Muscle of leg (tissue), 11 donors: ENCODE results near the gene NBPF3. TPM values are rescaled to one million over a fixed set of nuclear protein-coding genes. Genes with fewer than 3 reads are reported as not detected.
A peak's percentile ranks its signal among the peaks of the same experiment; 100 is the strongest.
"Not testable (repeated sequence)": the region's sequence is repeated elsewhere in the genome, so short reads cannot be mapped to it uniquely, and the experiment has no call there.

Experiments used
- DNase-seq: peaks from one replicate; pipeline ENCODE4 v3.0.0; 2013
- H3K27ac ChIP-seq: one replicate; pipeline ENCODE4 v1.5.1; 2013; ENCODE audit warnings: mild to moderate bottlenecking, low read length, control low read depth
- H3K27me3 ChIP-seq: one replicate; pipeline ENCODE4 v1.6.1; 2013; ENCODE audit warnings: low read length; ENCODE audit not compliant: control insufficient read depth, insufficient read depth
- H3K36me3 ChIP-seq: one replicate; pipeline ENCODE4 v1.6.1; 2013; ENCODE audit warnings: low read length; ENCODE audit not compliant: control insufficient read depth, insufficient read depth
- H3K4me1 ChIP-seq: one replicate; pipeline ENCODE4 v1.6.1; 2013; ENCODE audit warnings: low read length; ENCODE audit not compliant: control insufficient read depth, insufficient read depth
- H3K4me3 ChIP-seq: one replicate; pipeline ENCODE4 v1.5.1; 2013; ENCODE audit warnings: low read length, control low read depth
- H3K9me3 ChIP-seq: replicated peaks from 2 replicates; pipeline ENCODE4 v1.6.1; 2013; ENCODE audit warnings: low read depth, low read length; ENCODE audit not compliant: control insufficient read depth
- WGBS: methylation state at CpG from one replicate; pipeline ENCODE4 v1.1.5; 2013; ENCODE audit warnings: missing lambda C conversion rate; ENCODE audit not compliant: insufficient coverage; 5-methylcytosine and 5-hydroxymethylcytosine counted together
- polyA plus RNA-seq, 8 donors: library from polyadenylated mRNA; unstranded; fragments of 120-200 nt; gene quantifications; one replicate each; pipeline versions ENCODE4 v1.2.1 to v1.2.3, GENCODE V29; 2013; ENCODE audit warnings: inconsistent platforms in 1 of 8, low replicate concordance in 1 of 8; ENCODE audit not compliant: insufficient read length in 8 of 8, insufficient read depth in 1 of 8
- total RNA-seq: library from RNA; stranded (reverse); fragments of 120-200 nt; gene quantifications from one replicate; pipeline ENCODE4 v1.2.4, GENCODE V29; 2013

NBPF3 gene
- total and polyA plus RNA-seq, 9 donors = 4.4 to 11.4 (median 7.1) TPM

GRCh38 chr1:21438646-21439312 lies 1.2 kb upstream of the NBPF3 start:
- not testable (repeated sequence) for H3K9me3 ChIP-seq, DNase-seq, H3K36me3 ChIP-seq, H3K4me1 ChIP-seq, H3K27ac ChIP-seq, H3K4me3 ChIP-seq
- H3K27me3 ChIP-seq = peaks cover 37% of the 10 kb centered on the region
- WGBS = 94% methylated on average over 7 of the region's 12 CpGs

GRCh38 chr1:21439345-21439720 lies 604 bp upstream of the NBPF3 start:
- Histone ChIP-seq H3K27ac (no peak overlapping the region), H3K36me3 (no peaks in the 10 kb centered on the region)
- WGBS = no CpG with 5 or more reads among the region's 7 CpGs

DNA sequence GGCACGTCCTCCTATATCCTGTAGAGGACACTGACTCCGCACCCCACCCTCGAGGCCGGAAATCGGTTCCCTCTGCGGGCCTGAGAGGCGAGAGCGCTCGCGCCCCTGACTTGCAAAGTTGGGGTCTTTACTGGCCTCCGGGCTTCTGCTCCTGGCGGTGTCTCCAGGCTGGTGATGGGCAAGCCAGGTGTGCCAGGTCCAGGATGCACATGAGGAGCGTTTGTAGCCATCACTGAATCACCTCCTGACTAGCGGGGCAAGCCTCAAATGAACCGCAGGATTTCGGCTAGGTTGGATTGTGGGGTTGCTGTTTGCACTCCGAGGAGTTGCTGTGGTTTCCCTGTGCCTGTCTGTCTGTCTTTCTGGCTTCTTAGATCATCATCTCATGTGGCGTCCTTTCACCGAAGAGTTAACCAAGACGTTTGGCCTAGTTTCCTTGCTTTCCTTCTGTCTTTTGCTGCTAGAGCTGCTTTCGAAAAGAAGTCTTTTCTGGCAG lies 741 bp downstream of the NBPF3 start:
- Histone ChIP-seq H3K4me3 (peak overlapping the region; percentile 61), H3K27me3 (peaks cover 37% of the 10 kb centered on the region)
- H3K36me3 ChIP-seq, H3K9me3 ChIP-seq, H3K4me1 ChIP-seq, H3K27ac ChIP-seq: not testable (repeated sequence)
- WGBS = 8% methylated on average over 14 of the region's 21 CpGs
- peak; percentile 22 for DNase-seq

More at GRCh38 chr1:21439345-21439720, 604 bp upstream of the NBPF3 start:
- Histone ChIP-seq H3K4me1 (no peaks in the 10 kb centered on the region), H3K9me3 (no peaks in the 10 kb centered on the region), H3K27me3 (peaks cover 37% of the 10 kb centered on the region), H3K4me3 (peak overlapping the region; percentile 61)
- DNase-seq = no peak

- not testable (repeated sequence) for H3K4me3 ChIP-seq, H3K27ac ChIP-seq, H3K36me3 ChIP-seq, H3K4me1 ChIP-seq, H3K27me3 ChIP-seq, DNase-seq, H3K9me3 ChIP-seq
- no CpG with 5 or more reads among the region's 2 CpGs for WGBS
These were observed 6.7 kb downstream of the NBPF3 start for GRCh38 chr1:21446647-21447046.

DNA sequence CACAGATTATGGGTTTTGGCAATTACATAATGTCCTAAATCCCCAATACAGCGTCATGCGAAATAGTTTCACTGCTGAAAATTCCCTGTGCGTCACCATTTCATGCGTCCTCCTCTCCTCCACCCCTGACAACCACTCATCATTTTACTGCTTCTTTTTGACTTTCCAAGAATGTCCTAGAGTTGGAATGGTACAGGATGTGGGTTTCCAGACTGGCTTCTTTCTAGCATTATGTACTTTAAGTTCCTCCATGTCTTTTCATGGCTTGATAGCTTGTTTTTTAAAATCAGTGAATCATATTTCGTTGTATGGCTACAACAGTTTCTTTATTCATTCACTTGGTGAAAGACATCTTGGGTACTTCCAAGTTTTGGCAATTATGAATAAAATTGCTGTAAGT lies 7.4 kb downstream of the NBPF3 start:
- Histone ChIP-seq H3K36me3 (peaks cover 7% of the 10 kb centered on the region), H3K27ac (no peak overlapping the region), H3K9me3 (no peaks in the 10 kb centered on the region), H3K4me1 (no peaks in the 10 kb centered on the region), H3K27me3 (no peaks in the 10 kb centered on the region), H3K4me3 (no peak overlapping the region)
- no peak for DNase-seq
- WGBS = no CpG with 5 or more reads among the region's 5 CpGs

DNA sequence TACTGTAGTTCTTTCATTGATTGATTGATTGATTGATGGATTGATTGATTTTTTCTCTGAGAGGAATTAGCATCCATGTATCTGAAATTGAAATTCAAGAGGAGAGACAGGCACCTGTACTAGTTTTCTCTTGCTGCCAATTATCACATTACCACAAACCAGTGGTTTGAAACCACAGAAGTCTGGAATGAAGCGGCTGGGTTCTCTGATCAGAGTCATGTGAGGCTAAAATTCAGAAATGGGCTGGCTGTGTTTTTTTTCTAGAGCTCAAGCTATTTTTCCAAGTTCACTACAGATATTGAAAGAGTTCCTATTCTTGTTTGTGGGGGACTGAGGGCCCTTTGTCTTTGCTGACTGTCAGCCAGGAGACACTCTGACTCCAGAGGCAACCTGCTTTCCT lies 10.0 kb downstream of the NBPF3 start:
- peaks cover 11% of the 10 kb centered on the region for H3K36me3 ChIP-seq
- WGBS = no CpG with 5 or more reads among the region's 1 CpG
- no peak for DNase-seq

GRCh38 chr1:21451212-21451611 lies 11.3 kb downstream of the NBPF3 start:
- H3K4me3 ChIP-seq = no peak overlapping the region
- no peak overlapping the region for H3K27ac ChIP-seq
- no CpG with 5 or more reads among the region's 1 CpG for WGBS
- DNase-seq = peak; percentile 61
- H3K9me3 ChIP-seq = no peaks in the 10 kb centered on the region
- no peaks in the 10 kb centered on the region for H3K27me3 ChIP-seq
- H3K4me1 ChIP-seq = no peaks in the 10 kb centered on the region
- H3K36me3 ChIP-seq = peaks cover 11% of the 10 kb centered on the region

More for the DNA sequence above, 10.0 kb downstream of the NBPF3 start:
- Histone ChIP-seq H3K9me3 (no peaks in the 10 kb centered on the region), H3K27ac (no peak overlapping the region), H3K4me1 (no peaks in the 10 kb centered on the region), H3K4me3 (no peak overlapping the region), H3K27me3 (no peaks in the 10 kb centered on the region)

DNA sequence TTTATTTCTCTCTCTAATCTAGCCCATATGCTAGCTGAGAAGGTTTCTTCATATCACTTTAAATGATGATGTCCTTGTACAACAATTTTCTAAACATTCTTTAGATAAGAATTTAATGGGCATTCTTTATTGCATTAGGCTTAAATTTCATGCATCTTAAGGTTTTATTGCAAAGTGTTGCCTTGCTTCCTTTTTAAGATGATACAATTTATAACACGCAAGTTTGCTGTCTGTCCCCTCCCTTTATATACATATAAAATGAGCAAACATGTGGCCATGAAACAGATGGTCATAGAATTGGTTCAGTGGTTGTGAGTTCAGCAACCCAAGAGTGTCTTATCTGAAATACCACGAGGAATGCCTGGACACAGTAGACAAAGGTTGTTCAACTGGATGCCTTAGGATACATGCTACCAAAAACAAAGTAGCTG lies 12.1 kb downstream of the NBPF3 start:
- DNase-seq = no peak
- H3K9me3 ChIP-seq = no peaks in the 10 kb centered on the region
- H3K4me3 ChIP-seq = no peak overlapping the region
- H3K27ac ChIP-seq = no peak overlapping the region
- no peaks in the 10 kb centered on the region for H3K27me3 ChIP-seq
- no peaks in the 10 kb centered on the region for H3K4me1 ChIP-seq
- peaks cover 8% of the 10 kb centered on the region for H3K36me3 ChIP-seq
- WGBS = 63% methylated on average over 1 of the region's 2 CpGs

DNA sequence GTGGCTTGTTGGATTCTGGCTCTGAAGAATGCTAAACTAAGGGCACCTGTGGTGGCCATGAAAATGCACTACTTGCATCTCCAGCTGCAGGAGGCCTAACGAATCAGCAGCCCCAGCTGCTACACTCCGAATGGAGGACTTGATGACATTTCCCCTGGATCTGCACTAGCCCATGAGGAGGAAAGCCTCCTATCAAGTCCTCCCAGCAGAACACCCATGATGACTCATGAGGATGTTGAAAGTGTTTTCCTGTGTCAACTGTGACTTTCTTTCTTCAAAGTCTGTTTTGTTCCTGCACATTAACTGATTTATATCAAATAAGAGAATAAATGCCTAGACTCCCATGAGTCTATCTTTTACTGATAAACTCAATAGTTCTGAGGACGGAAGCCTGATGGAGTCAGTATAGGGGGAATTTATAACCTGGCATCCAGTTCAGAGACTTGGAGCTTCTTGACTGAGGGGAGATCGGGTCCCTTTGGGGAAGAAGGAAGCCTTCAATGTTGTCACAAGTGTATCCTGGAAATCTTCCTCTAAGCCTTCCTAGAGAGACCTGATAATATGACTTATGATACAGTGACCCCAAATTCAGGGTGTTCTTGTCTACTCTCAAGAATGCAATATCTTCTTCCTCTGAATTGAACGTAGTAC lies 14.2 kb downstream of the NBPF3 start:
- H3K36me3 ChIP-seq, H3K4me1 ChIP-seq, H3K27me3 ChIP-seq, H3K27ac ChIP-seq, H3K4me3 ChIP-seq, H3K9me3 ChIP-seq, DNase-seq: not testable (repeated sequence)
- WGBS = 56% methylated on average over 2 of the region's 5 CpGs

DNA sequence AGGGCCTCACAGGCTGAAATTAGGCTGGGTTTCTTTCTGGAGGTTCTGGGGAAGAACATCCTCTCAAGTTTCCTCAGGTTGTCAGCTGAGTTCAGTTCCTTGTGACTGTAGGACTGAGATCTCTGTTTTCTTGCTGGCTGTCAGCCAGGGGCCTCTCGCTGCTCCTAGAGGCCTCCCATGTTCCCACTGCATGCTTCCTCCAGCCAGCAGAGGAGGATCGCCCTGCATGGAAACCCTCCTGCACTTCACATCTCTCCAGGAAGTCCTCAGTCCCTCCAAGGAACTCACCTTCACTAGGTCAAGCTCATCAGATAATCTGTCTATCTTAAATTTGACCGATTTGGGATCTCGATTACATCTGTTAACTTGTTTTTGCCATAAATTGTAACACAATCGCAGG lies 15.0 kb downstream of the NBPF3 start:
- H3K9me3 ChIP-seq, H3K27ac ChIP-seq, H3K4me1 ChIP-seq, DNase-seq, H3K36me3 ChIP-seq, H3K27me3 ChIP-seq, H3K4me3 ChIP-seq: not testable (repeated sequence)
- no CpG with 5 or more reads among the region's 5 CpGs for WGBS
